Right atrium auricular region (tissue), 2 donors: ENCODE measurements around the gene CELA1. TPM values are rescaled to one million over a fixed set of nuclear protein-coding genes. Genes with fewer than 3 reads are reported as not detected.

Experiments
- DNase-seq: peaks from one replicate; pipeline ENCODE4 v3.0.0-alpha.2; 2019; ENCODE audit warnings: low spot score
- H3K27ac ChIP-seq, 2 donors: fragments of 200-600 bp; sonication (generic); 1 replicate in 1 of 2; 2 replicates in 1 of 2; pipeline ENCODE4 v1.5.1; 2016 to 2019
- H3K27me3 ChIP-seq, 2 donors: fragments of 200-600 bp; sonication (generic); one replicate each; pipeline versions ENCODE4 v1.5.1 to v1.6.0; 2017 to 2019
- H3K36me3 ChIP-seq: fragments of 200-600 bp; sonication (generic); one replicate; pipeline ENCODE4 v1.5.1; 2016
- H3K4me1 ChIP-seq, 2 donors: fragments of 200-600 bp; sonication (generic); one replicate each; pipeline versions ENCODE4 v1.5.1 to v1.6.0; 2017 to 2019
- H3K4me3 ChIP-seq, 2 donors: fragments of 200-600 bp; sonication (generic); 1 replicate in 1 of 2; 2 replicates in 1 of 2; pipeline ENCODE4 v1.5.1; 2017 to 2019; ENCODE audit warnings: mild to moderate bottlenecking in 1 of 2, moderate library complexity in 1 of 2
- H3K9me3 ChIP-seq, 2 donors: fragments of 200-600 bp; sonication (generic); one replicate each; pipeline ENCODE4 v1.5.1; 2019
- CTCF ChIP-seq, 2 donors: fragments of 200-600 bp; sonication (generic); IDR thresholded peaks; one replicate each; pipeline ENCODE4 v1.5.1; 2019; ENCODE audit warnings: antibody characterized with exemption in 2 of 2
- total RNA-seq, 2 donors: library from RNA; depleted of rRNA; stranded (reverse); fragments of >200 nt; gene quantifications; one replicate each; pipeline ENCODE4 v1.1.0, GENCODE V29; 2016

Gene CELA1
- total RNA-seq, 2 donors from 2014 or later, result not detected

GRCh38 chr12:51330186-51330585 is 16.3 kb downstream of the CELA1 start:
- TF ChIP-seq CTCF (IDR thresholded peaks at IDR 0.05), result no peak
- no peak overlapping the region for H3K4me3 ChIP-seq
- DNase-seq, result no peak
- H3K4me1 ChIP-seq, result no peaks in the 10 kb centered on the region
- H3K27ac ChIP-seq, result no peak overlapping the region
- H3K9me3 ChIP-seq, result no peaks in the 10 kb centered on the region
- no peaks in the 10 kb centered on the region for H3K36me3 ChIP-seq
- no peaks in the 10 kb centered on the region for H3K27me3 ChIP-seq

- no peaks in the 10 kb centered on the region for H3K36me3 ChIP-seq
- H3K4me3 ChIP-seq, result no peak overlapping the region
- H3K27ac ChIP-seq, result no peak overlapping the region
- no peaks in the 10 kb centered on the region for H3K9me3 ChIP-seq
- no peaks in the 10 kb centered on the region for H3K4me1 ChIP-seq
- DNase-seq, result no peak
- no peak for TF ChIP-seq CTCF (IDR thresholded peaks at IDR 0.05)
- no peaks in the 10 kb centered on the region for H3K27me3 ChIP-seq
These were observed 16.7 kb downstream of the CELA1 start for GRCh38 chr12:51329742-51330141.

- Histone ChIP-seq H3K36me3 (no peaks in the 10 kb centered on the region), H3K4me1 (no peaks in the 10 kb centered on the region), H3K4me3 (no peak overlapping the region), H3K27me3 (no peaks in the 10 kb centered on the region), H3K9me3 (no peaks in the 10 kb centered on the region), H3K27ac (no peak overlapping the region)
- no peak for DNase-seq
- no peak for TF ChIP-seq CTCF (IDR thresholded peaks at IDR 0.05)
These were observed 17.9 kb downstream of the CELA1 start for GRCh38 chr12:51328587-51328986.

GRCh38 chr12:51326698-51327439 is 19.6 kb downstream of the CELA1 start:
- DNase-seq, result no peak
- Histone ChIP-seq H3K36me3 (no peaks in the 10 kb centered on the region), H3K4me3 (no peak overlapping the region), H3K27me3 (no peaks in the 10 kb centered on the region), H3K27ac (peak overlapping the region; percentile 7 to 40), H3K9me3 (no peaks in the 10 kb centered on the region), H3K4me1 (no peaks in the 10 kb centered on the region)
- no peak for TF ChIP-seq CTCF (IDR thresholded peaks at IDR 0.05)

GRCh38 chr12:51324953-51325352 is 21.5 kb downstream of the CELA1 start:
- no peaks in the 10 kb centered on the region for H3K36me3 ChIP-seq
- DNase-seq, result no peak
- H3K9me3 ChIP-seq, result no peaks in the 10 kb centered on the region
- H3K4me1 ChIP-seq, result no peaks in the 10 kb centered on the region
- no peak overlapping the region for H3K4me3 ChIP-seq
- H3K27me3 ChIP-seq, result no peaks in the 10 kb centered on the region
- no peak for TF ChIP-seq CTCF (IDR thresholded peaks at IDR 0.05)
- H3K27ac ChIP-seq, result no peak overlapping the region
